Measurements from ENCODE around the gene DIPK1B. TPM values are rescaled to one million over a fixed set of nuclear protein-coding genes. Genes with fewer than 3 reads are reported as not detected.

Gene DIPK1B
- total RNA-seq, 1 donor from 2014 or later = not detected

GRCh38 chr9:136724772-136725171 is 12.4 kb downstream of the DIPK1B start:
- no peaks in the 10 kb centered on the region for H3K27me3 ChIP-seq (ENCODE audit: control insufficient read depth, insufficient read depth, low read length)
- H3K4me3 ChIP-seq (ENCODE audit: low read depth, low read length) = no peak overlapping the region
- DNase-seq (ENCODE audit: low read depth) (no peak), FAIRE-seq (no peak)
- peaks cover 27% of the 10 kb centered on the region for H3K36me3 ChIP-seq (ENCODE audit: control insufficient read depth, insufficient read depth, low read length)
- TF ChIP-seq CTCF (IDR thresholded peaks at IDR 0.05; ENCODE audit: insufficient read depth, low read length, severe bottlenecking) = no peak

- peak; percentile 66 for DNase-seq (ENCODE audit: low read depth)
- peaks cover 27% of the 10 kb centered on the region for H3K36me3 ChIP-seq (ENCODE audit: control insufficient read depth, insufficient read depth, low read length)
- no peak overlapping the region for H3K4me3 ChIP-seq (ENCODE audit: low read depth, low read length)
Measured at GRCh38 chr9:136725612-136726011, 13.2 kb downstream of the DIPK1B start.

GRCh38 chr9:136726118-136726517 is 13.7 kb downstream of the DIPK1B start:
- DNase-seq (ENCODE audit: low read depth) (no peak), FAIRE-seq (no peak)
- Histone ChIP-seq H3K27me3 (ENCODE audit: control insufficient read depth, insufficient read depth, low read length) (no peaks in the 10 kb centered on the region), H3K4me3 (ENCODE audit: low read depth, low read length) (no peak overlapping the region), H3K36me3 (ENCODE audit: control insufficient read depth, insufficient read depth, low read length) (peaks cover 27% of the 10 kb centered on the region)
- no peak for TF ChIP-seq CTCF (IDR thresholded peaks at IDR 0.05; ENCODE audit: insufficient read depth, low read length, severe bottlenecking)

More at GRCh38 chr9:136725612-136726011, 13.2 kb downstream of the DIPK1B start:
- no peak for TF ChIP-seq CTCF (IDR thresholded peaks at IDR 0.05; ENCODE audit: insufficient read depth, low read length, severe bottlenecking)
- FAIRE-seq = no peak
- no peaks in the 10 kb centered on the region for H3K27me3 ChIP-seq (ENCODE audit: control insufficient read depth, insufficient read depth, low read length)

GRCh38 chr9:136726631-136727191 is 14.3 kb downstream of the DIPK1B start:
- H3K4me3 ChIP-seq (ENCODE audit: low read depth, low read length) = peak overlapping the region; percentile 96
- peak; percentile 60 for TF ChIP-seq CTCF (IDR thresholded peaks at IDR 0.05; ENCODE audit: insufficient read depth, low read length, severe bottlenecking)
- H3K36me3 ChIP-seq (ENCODE audit: control insufficient read depth, insufficient read depth, low read length) = peaks cover 27% of the 10 kb centered on the region
- H3K27me3 ChIP-seq (ENCODE audit: control insufficient read depth, insufficient read depth, low read length) = no peaks in the 10 kb centered on the region
- FAIRE-seq = no peak
- DNase-seq (ENCODE audit: low read depth) = no peak

- Histone ChIP-seq H3K36me3 (ENCODE audit: control insufficient read depth, insufficient read depth, low read length) (peaks cover 23% of the 10 kb centered on the region), H3K4me3 (ENCODE audit: low read depth, low read length) (peak overlapping the region; percentile 96), H3K27me3 (ENCODE audit: control insufficient read depth, insufficient read depth, low read length) (no peaks in the 10 kb centered on the region)
- TF ChIP-seq CTCF (IDR thresholded peaks at IDR 0.05; ENCODE audit: insufficient read depth, low read length, severe bottlenecking) = peak; percentile 96
- FAIRE-seq = no peak
- DNase-seq (ENCODE audit: low read depth) = peak; percentile 43
Measured at GRCh38 chr9:136728080-136728547, 15.7 kb downstream of the DIPK1B start.

Data from bronchial epithelial cell (primary cell).